Activated naive CD4-positive, alpha-beta T cell treated with anti-CD3 and anti-CD28 coated beads, Interleukin-2, amount 50 U/mL, for 24 hours (primary cell): ENCODE results near the gene SNX9.

ENCODE experiments used
- H3K27ac Mint-ChIP-seq: one replicate; pipeline ENCODE4 v1.8.0; 2021; ENCODE audit warnings: mild to moderate bottlenecking, mixed read lengths
- H3K27me3 Mint-ChIP-seq: one replicate; pipeline ENCODE4 v1.8.0; 2021; ENCODE audit warnings: mixed read lengths
- H3K36me3 Mint-ChIP-seq: one replicate; pipeline ENCODE4 v1.8.0; 2021; ENCODE audit warnings: mixed read lengths
- H3K4me1 Mint-ChIP-seq: one replicate; pipeline ENCODE4 v1.8.0; 2021; ENCODE audit warnings: mixed read lengths
- H3K4me3 Mint-ChIP-seq: one replicate; pipeline ENCODE4 v1.8.0; 2021; ENCODE audit warnings: mild to moderate bottlenecking, mixed read lengths
- H3K9me3 Mint-ChIP-seq: one replicate; pipeline ENCODE4 v1.8.0; 2021; ENCODE audit warnings: mixed read lengths

SNX9 gene

GRCh38 chr6:157823001-157823527 lies at the start of gene SNX9:
Gene SNX9 (plus strand): TSS chr6:157823246. CDS start chr6:157823435, 189 bp downstream.
- peaks cover 9% of the 10 kb centered on the region for H3K36me3 Mint-ChIP-seq
- no peaks in the 10 kb centered on the region for H3K27me3 Mint-ChIP-seq
- H3K4me3 Mint-ChIP-seq, result peak within 1 kb of the TSS; percentile 99
- peaks cover 53% of the 10 kb centered on the region for H3K4me1 Mint-ChIP-seq
- H3K9me3 Mint-ChIP-seq, result no peaks in the 10 kb centered on the region
- peak within 1 kb of the TSS; percentile 100 for H3K27ac Mint-ChIP-seq

- H3K27me3 Mint-ChIP-seq, result no peaks in the 10 kb centered on the region
- H3K4me1 Mint-ChIP-seq, result peaks cover 49% of the 10 kb centered on the region
- peak overlapping the region; percentile 82 for H3K27ac Mint-ChIP-seq
- H3K4me3 Mint-ChIP-seq, result peak overlapping the region; percentile 43
- H3K36me3 Mint-ChIP-seq, result peaks cover 12% of the 10 kb centered on the region
- H3K9me3 Mint-ChIP-seq, result no peaks in the 10 kb centered on the region
Measured at GRCh38 chr6:157773248-157773773, 49.7 kb upstream of the SNX9 start.

GRCh38 chr6:157774153-157775135 lies 48.6 kb upstream of the SNX9 start:
- peak overlapping the region; percentile 82 for H3K27ac Mint-ChIP-seq

GRCh38 chr6:157775376-157775775 lies 47.7 kb upstream of the SNX9 start:
- H3K36me3 Mint-ChIP-seq, result peaks cover 12% of the 10 kb centered on the region
- H3K4me1 Mint-ChIP-seq, result peaks cover 33% of the 10 kb centered on the region
- no peak overlapping the region for H3K4me3 Mint-ChIP-seq
- H3K27ac Mint-ChIP-seq, result peak overlapping the region; percentile 47
- no peaks in the 10 kb centered on the region for H3K27me3 Mint-ChIP-seq
- H3K9me3 Mint-ChIP-seq, result no peaks in the 10 kb centered on the region

More at GRCh38 chr6:157774153-157775135, 48.6 kb upstream of the SNX9 start:
- peaks cover 40% of the 10 kb centered on the region for H3K4me1 Mint-ChIP-seq
- H3K4me3 Mint-ChIP-seq, result no peak overlapping the region
- peaks cover 12% of the 10 kb centered on the region for H3K36me3 Mint-ChIP-seq
- no peaks in the 10 kb centered on the region for H3K27me3 Mint-ChIP-seq
- H3K9me3 Mint-ChIP-seq, result no peaks in the 10 kb centered on the region

GRCh38 chr6:157777344-157777743 lies 45.7 kb upstream of the SNX9 start:
- no peaks in the 10 kb centered on the region for H3K9me3 Mint-ChIP-seq
- H3K4me1 Mint-ChIP-seq, result peaks cover 23% of the 10 kb centered on the region
- H3K27me3 Mint-ChIP-seq, result no peaks in the 10 kb centered on the region
- no peak overlapping the region for H3K4me3 Mint-ChIP-seq
- H3K36me3 Mint-ChIP-seq, result peaks cover 12% of the 10 kb centered on the region
- no peak overlapping the region for H3K27ac Mint-ChIP-seq

GRCh38 chr6:157778719-157779118 lies 44.3 kb upstream of the SNX9 start:
- H3K36me3 Mint-ChIP-seq, result peaks cover 8% of the 10 kb centered on the region
- H3K27ac Mint-ChIP-seq, result no peak overlapping the region
- no peaks in the 10 kb centered on the region for H3K27me3 Mint-ChIP-seq
- H3K4me1 Mint-ChIP-seq, result peaks cover 15% of the 10 kb centered on the region
- no peaks in the 10 kb centered on the region for H3K9me3 Mint-ChIP-seq
- H3K4me3 Mint-ChIP-seq, result no peak overlapping the region

- H3K4me1 Mint-ChIP-seq, result peaks cover 10% of the 10 kb centered on the region
- H3K36me3 Mint-ChIP-seq, result peaks cover 3% of the 10 kb centered on the region
- no peak overlapping the region for H3K27ac Mint-ChIP-seq
- H3K27me3 Mint-ChIP-seq, result no peaks in the 10 kb centered on the region
- H3K9me3 Mint-ChIP-seq, result no peaks in the 10 kb centered on the region
- no peak overlapping the region for H3K4me3 Mint-ChIP-seq
Measured at GRCh38 chr6:157779705-157780604, 43.1 kb upstream of the SNX9 start.

GRCh38 chr6:157785636-157786035 lies 37.4 kb upstream of the SNX9 start:
- no peaks in the 10 kb centered on the region for H3K36me3 Mint-ChIP-seq
- H3K4me3 Mint-ChIP-seq, result no peak overlapping the region
- H3K27ac Mint-ChIP-seq, result no peak overlapping the region
- H3K4me1 Mint-ChIP-seq, result peaks cover 9% of the 10 kb centered on the region
- H3K27me3 Mint-ChIP-seq, result no peaks in the 10 kb centered on the region
- H3K9me3 Mint-ChIP-seq, result no peaks in the 10 kb centered on the region

GRCh38 chr6:157786221-157786620 lies 36.8 kb upstream of the SNX9 start:
- Mint-ChIP-seq H3K27ac (no peak overlapping the region), H3K9me3 (no peaks in the 10 kb centered on the region), H3K36me3 (no peaks in the 10 kb centered on the region), H3K4me3 (no peak overlapping the region), H3K27me3 (no peaks in the 10 kb centered on the region), H3K4me1 (peaks cover 13% of the 10 kb centered on the region)

- no peaks in the 10 kb centered on the region for H3K9me3 Mint-ChIP-seq
- no peak overlapping the region for H3K27ac Mint-ChIP-seq
- H3K36me3 Mint-ChIP-seq, result no peaks in the 10 kb centered on the region
- H3K4me3 Mint-ChIP-seq, result no peak overlapping the region
- no peaks in the 10 kb centered on the region for H3K27me3 Mint-ChIP-seq
- peaks cover 19% of the 10 kb centered on the region for H3K4me1 Mint-ChIP-seq
Measured at GRCh38 chr6:157787080-157787479, 36.0 kb upstream of the SNX9 start.

- peaks cover 14% of the 10 kb centered on the region for H3K4me1 Mint-ChIP-seq
- no peaks in the 10 kb centered on the region for H3K36me3 Mint-ChIP-seq
- no peak overlapping the region for H3K4me3 Mint-ChIP-seq
- no peaks in the 10 kb centered on the region for H3K27me3 Mint-ChIP-seq
- no peak overlapping the region for H3K27ac Mint-ChIP-seq
- no peaks in the 10 kb centered on the region for H3K9me3 Mint-ChIP-seq
Measured at GRCh38 chr6:157788180-157788579, 34.9 kb upstream of the SNX9 start.

- H3K4me3 Mint-ChIP-seq, result no peak overlapping the region
- no peaks in the 10 kb centered on the region for H3K27me3 Mint-ChIP-seq
- H3K27ac Mint-ChIP-seq, result no peak overlapping the region
- H3K36me3 Mint-ChIP-seq, result no peaks in the 10 kb centered on the region
- H3K9me3 Mint-ChIP-seq, result no peaks in the 10 kb centered on the region
- peaks cover 16% of the 10 kb centered on the region for H3K4me1 Mint-ChIP-seq
Measured at GRCh38 chr6:157789297-157789696, 33.7 kb upstream of the SNX9 start.

GRCh38 chr6:157789861-157790260 lies 33.2 kb upstream of the SNX9 start:
- Mint-ChIP-seq H3K27me3 (no peaks in the 10 kb centered on the region), H3K4me3 (no peak overlapping the region), H3K27ac (no peak overlapping the region), H3K4me1 (peaks cover 17% of the 10 kb centered on the region), H3K36me3 (no peaks in the 10 kb centered on the region), H3K9me3 (no peaks in the 10 kb centered on the region)

GRCh38 chr6:157790548-157791160 lies 32.4 kb upstream of the SNX9 start:
- Mint-ChIP-seq H3K4me3 (no peak overlapping the region), H3K36me3 (no peaks in the 10 kb centered on the region), H3K27ac (no peak overlapping the region), H3K27me3 (no peaks in the 10 kb centered on the region), H3K4me1 (peaks cover 17% of the 10 kb centered on the region), H3K9me3 (no peaks in the 10 kb centered on the region)

GRCh38 chr6:157791450-157791849 lies 31.6 kb upstream of the SNX9 start:
- Mint-ChIP-seq H3K9me3 (no peaks in the 10 kb centered on the region), H3K27ac (no peak overlapping the region)

More at GRCh38 chr6:157791450-157791849, 31.6 kb upstream of the SNX9 start:
- no peaks in the 10 kb centered on the region for H3K36me3 Mint-ChIP-seq
- no peaks in the 10 kb centered on the region for H3K27me3 Mint-ChIP-seq
- H3K4me1 Mint-ChIP-seq, result peaks cover 17% of the 10 kb centered on the region
- no peak overlapping the region for H3K4me3 Mint-ChIP-seq
